NCI-H82 treated with DMSO at 0.1 percent for 48 hours (cell line): ENCODE results near the gene PARN.
A peak's percentile ranks its signal among the peaks of the same experiment; 100 is the strongest.
"Not testable (repeated sequence)": the region's sequence is repeated elsewhere in the genome, so short reads cannot be mapped to it uniquely, and the experiment has no call there.

Source experiments
- DNase-seq: peaks from one replicate; lab custom pipeline; 2025; ENCODE audit not compliant: unreplicated experiment; lab: John Stamatoyannopoulos, UW

Gene PARN

DNA sequence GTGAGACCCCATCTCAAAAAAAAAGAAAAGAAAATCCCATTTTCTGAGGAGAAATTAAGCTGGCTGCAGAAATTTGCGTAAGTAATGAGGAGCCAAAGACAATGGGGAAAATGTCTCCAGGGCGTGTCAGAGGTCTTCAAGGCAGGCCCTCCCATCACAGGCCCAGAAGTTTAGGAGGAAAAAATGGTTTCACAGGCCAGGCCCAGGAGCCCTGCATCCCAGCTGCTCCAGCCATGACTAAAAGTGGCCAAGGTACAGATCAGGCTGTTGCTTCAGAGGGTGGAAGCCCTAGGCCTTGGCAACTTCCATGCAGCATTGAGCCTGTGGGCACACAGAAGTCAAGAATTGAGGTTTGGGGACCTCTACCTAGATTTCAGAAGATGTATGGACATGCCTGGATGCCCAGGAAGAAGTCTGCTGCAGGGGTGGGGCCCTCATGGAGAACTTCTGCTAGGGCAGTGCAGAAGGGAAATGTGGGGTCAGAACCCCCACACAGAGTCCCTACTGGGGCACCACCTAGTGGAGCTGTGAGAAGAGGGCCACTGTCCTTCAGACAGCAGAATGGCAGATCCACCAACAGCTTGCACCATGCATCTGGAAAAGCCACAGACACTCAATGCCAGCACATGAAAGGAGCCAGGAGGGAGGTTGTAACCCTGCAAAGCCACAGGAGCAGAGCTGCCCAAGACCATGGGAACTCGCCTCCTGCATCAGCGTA is 55.2 kb downstream of the PARN start:
- DNase-seq = not testable (repeated sequence)

DNA sequence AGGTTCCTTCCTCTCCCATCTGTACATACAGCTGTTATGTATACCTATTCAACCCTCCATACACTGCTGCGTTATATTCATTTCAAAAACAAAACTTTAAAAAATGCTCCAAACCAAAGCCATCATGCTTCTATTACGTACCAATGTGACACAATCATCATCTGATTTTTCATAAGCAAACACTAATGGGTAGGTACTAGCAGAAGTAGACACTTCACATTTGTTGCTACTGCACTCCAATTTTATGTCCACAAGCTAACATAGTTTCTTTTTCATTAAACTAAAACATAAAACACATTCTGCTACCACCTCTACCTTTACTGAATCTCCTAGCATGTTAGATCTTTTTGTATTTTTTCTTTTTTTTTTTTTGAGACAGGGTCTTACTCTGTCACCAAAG is 57.5 kb downstream of the PARN start:
- DNase-seq = no peak

DNA sequence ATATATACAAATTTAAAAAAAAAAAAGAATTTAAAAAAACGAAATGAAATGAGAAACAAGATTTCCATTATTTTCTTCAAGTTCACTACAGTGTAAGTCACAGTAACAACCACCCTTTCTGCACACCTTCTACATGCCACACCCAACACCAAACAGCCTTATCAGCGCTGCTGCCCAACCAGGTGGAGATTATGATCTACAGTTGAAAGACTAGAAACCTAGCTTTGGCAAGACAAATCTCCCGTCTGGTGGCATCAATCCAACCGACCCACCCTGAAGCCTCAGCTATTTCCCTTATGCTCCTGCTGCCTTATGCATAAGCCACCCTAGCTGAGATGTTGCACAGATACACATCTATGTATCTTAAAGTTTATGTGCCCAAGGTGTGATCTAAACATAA is 60.8 kb downstream of the PARN start:
- no peak for DNase-seq

DNA sequence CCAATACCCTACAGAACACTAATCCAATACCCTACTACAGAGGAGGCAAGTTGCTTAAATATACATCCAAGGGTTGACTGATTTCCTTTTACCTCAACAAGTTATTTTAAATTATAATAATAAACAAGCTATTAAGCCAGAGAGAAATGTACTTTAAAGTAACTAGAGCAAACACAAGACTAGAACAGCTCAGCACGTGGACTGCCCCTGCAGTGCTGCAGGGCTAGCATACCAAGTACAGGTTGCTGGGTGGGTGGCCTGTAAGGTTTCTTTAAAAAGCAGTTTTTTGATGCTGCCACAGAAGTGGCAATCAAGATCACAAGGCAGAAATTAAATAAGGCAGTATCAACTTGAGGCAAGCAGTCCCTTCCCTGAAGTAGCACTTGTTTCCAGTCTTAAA is 63.5 kb downstream of the PARN start:
- no peak for DNase-seq

DNA sequence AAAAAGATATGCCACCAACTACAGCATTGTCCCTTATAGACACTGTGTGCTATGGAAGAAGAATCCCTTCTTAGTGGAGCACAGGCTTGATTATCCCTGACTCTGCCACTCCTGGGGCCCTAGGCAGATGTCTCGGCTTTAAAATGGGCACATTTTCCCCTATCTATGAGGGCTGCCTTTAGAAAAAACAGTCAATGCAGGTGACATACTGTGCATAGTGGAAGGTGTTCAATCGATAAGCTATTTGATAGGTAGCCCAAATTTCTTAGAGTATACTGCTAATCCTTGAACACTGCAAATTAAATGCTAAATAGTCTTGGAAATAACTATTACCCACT is 64.4 kb downstream of the PARN start:
- no peak for DNase-seq

DNA sequence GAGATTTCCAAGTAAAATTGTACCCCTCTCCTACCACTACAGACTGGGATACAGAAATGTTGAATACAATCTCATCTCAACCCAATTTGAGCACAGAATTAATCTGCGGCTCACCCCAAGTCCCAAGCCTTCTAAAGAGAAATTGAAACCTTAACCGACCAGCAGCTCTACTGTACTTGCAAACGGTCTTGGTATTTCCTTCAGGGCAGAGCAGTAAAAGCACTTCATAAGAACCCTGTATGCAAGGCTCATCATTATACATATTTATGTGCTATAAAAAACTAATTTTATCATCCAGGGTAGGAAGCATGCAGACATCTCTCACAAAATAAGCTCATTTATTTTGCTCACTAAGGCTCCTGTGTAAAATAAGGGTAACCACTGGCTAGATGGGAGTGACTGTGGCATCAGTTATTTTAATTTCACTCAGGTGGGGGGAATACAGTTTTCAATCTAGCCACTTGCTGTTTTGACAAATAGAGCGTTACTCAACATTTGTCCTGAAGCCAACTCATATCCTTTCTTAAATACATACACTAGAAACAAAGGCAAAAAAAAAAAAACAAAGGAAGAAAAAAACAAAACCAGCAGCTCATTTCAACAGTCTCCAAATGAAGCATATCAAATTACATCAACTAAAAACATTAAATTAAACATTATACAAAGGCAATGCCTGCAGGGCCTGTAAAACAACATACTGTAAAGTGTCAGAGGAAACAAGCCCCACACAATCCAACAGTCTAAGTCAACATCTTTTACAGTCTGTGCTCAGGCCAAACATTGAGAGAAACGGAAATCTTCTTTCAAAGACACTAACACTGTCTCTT is 65.0 kb downstream of the PARN start:
- DNase-seq = no peak

DNA sequence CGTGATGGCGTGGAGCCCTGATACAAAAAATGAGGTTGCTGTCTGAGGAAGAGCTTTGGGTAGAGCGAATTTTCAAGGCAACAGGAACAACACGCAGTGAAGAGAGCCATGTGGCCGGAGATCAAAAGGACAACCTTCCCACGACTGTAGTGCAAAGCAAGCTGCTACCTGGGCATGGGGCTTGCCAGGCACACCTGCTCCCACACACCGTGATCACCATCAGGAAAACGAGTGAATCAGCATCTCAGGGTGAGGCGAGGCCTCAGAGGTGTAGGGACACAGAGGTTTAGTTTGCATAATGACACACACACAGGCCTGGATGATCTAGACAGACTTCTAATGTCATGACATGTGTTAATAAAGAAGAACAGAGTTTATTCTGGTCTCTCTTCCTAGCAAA is 65.7 kb downstream of the PARN start:
- DNase-seq = no peak

DNA sequence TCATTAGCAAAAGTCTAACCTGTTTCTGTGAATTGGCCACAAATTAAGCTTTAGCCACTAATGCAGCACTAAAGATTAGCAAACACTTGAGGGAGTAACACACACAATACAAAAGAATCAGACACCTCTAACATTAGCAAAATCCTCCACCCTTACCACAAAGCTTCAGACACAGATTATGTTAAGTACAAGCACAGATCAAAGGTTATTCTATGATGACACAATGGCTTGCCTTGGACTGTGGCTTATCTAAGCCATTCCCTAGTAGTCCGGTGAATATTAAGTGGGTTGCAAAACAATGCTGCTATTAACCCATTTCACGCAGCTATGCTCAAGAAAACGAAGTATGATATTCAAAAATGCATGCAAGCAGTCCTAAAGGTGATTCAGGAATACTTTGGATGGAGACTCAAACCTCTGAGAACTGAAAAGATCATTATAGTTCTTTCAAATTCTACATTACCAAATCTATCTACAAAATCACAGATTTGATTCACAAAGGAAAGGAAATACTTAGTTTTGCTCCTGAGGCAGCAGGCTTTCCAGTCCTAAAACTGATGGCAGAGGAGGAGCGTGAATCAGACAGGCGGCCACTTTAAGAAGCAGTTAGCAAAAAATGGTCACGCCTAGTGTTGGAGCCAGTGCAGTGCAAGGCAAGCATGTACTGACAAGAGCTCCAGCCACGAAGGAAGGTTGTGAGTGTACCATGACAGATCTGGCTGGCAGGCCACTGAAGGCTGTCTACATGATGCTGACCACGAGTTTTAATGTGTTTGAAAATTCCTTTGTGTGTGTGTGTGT is 67.2 kb downstream of the PARN start:
- DNase-seq = peak; percentile 32

DNA sequence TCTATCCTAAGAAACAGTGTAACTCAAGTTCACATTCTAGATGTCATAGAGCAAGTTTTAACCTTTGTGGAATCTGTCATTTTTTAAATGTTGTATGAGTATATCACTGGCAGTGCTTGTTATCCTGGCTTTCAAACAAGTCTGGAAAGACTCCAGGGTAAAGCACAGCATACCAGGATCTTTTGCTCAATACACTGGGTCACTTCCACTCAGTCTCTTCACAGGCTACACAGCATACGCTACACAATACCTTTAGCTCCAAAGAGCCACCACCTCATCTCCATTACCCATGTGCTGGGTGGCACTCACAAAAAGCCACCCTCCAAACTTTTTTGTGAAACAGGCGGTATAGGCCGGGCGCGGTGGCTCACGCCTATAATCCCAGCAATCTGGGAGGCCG is 69.5 kb downstream of the PARN start:
- DNase-seq = no peak

DNA sequence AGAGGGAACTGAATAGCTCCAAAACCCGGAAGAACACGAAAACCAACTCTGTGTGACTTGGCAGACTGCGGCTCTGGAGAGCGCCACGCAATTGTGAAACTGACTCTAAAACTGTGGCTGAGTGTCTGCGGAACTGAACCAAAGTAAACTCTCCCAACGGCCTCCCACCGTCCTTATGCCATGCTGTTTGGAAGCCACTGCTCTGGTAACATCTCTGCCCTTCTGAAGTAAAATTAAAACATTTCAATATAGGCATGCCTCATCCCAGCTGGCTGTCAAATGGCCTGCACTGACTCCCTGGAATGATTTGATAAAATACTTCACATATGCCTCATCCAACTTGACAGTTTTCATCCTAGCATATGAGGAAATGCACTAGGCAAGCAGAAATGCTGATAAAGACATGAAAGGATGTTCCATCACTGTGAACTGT is 70.2 kb downstream of the PARN start:
- no peak for DNase-seq

DNA sequence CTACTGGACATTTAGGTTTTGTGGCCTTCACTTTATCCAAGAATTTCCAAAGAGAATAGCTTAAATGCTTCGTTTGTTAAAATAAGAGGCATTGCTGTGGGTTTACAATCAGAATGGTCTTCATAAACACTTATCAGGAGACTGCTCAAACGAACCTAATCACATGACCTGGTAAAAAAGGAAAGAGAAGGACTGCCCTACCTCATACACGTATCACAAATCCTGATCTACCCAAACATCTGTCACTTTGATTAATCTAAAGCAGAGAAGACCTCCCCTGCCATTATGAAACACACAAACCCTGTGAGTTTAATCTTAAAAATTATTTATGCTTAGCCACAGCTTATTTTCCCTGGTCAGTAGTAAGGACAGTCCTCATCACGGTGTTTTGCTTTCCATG is 76.6 kb downstream of the PARN start:
- DNase-seq = no peak

DNA sequence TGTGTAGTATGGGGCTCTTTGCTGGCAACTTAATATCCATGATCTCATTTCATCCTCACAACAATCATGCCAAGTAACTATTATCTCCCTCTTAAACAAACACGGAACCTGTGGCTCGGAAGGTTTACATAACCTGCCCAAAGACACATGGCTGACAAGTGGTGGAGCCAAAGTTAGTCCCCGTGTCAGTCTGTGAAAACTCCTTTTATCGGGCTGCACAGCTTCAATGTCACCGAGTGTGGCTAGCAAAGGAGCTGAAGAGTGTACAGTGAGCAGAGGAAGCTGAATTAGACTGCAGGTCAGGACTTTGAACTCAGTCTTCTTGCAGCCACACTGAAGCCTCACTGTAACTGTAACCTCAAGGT is 80.3 kb downstream of the PARN start:
- no peak for DNase-seq

DNA sequence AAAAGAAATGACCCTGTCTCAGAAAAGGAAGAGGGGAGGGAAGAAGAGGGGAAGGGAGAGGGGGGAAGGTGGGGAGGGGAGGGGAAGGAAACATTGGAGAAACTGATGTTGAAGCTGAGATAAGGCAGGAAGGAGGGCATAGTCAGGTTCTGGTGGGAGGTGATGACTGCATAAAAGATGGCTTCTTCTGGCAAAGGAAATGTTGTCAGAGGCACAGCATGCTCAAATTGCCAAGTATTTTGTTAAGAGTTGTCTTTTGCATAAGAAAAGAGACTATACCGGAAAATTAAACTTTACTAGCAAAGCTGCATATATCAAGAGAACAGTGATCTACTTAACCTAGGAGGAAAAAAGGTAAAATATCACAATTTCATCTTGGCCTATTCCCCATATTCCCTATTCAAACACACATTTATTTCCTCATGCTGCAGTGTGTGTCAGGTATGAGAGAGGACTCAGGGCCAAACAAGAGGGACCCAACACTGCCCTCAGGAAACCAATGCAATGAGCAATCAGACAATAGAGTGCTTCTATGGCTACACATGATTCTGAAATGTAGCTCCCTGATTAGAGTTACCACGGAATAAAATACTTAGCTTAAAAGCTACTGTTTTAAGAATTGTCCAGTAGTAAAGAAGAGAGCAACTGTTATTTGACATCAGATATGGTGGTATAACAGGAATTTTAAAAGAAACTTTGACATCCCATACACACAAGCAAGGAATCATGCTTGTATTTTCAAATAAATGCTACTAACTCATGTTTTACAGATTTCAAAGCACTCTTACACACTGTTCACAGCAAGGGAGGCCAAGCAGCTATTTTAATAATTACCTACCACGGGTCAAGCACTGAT is 80.9 kb downstream of the PARN start:
- no peak for DNase-seq

DNA sequence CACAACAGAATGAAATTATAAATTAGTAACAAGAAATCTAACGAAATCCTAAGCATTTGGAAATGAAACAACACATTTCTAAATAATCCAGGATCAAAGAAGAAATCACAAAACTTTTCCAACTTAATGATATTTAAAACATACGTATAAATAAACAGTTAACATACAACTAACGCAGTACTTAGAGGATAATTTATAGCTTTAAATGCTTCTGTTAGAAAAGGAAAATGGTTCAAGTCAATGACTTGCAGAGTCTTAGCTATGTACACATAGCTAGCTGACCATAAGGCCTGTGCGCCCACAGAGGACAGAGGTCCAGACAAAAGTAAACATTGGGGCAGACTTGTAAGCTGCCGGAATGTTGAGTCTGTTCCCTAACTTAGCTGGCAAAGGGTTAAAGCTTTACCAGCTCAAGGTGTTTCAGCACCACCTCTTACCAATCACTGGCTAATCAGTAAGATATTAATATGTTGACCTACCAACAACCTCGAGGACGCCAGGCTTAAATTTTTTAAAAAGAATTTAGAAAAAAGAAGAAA is 84.6 kb downstream of the PARN start:
- no peak for DNase-seq

DNA sequence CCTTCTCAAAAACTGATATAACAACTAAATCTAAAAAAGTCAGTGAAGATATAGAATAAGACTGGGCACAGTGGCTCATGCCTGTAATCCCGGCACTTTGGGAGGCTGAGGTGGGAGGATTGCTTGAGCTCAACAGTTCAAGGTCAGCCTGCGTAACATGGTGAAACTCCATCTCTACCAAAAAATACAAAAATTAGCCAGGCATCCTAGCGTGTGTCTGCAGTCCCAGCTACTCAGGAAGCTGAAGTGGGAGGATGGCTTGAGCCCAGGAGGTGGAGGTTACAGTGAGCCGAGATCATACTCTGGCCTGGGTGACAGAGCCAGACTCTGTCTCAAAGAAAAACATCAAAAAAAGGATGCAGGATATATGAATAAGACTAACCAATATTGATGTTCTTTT is 85.2 kb downstream of the PARN start:
- not testable (repeated sequence) for DNase-seq

DNA sequence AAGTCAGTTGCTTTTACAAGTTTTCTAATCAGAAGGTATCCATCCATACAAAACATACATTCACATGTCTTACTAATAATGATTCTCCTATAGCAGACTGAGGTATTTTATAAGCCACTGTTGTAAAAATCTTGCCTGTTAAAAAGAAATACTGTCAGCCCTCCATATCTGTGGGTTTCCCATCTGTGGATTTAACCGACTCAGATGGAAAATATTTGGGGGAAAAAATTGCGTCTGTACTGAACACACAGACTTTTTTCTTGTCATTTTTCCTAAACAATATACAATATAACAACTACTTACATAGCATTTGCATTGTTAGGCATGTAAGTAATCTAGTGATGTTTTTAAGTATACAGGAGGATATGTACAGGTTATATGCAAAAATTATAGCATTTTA is 90.4 kb downstream of the PARN start:
- DNase-seq = no peak

DNA sequence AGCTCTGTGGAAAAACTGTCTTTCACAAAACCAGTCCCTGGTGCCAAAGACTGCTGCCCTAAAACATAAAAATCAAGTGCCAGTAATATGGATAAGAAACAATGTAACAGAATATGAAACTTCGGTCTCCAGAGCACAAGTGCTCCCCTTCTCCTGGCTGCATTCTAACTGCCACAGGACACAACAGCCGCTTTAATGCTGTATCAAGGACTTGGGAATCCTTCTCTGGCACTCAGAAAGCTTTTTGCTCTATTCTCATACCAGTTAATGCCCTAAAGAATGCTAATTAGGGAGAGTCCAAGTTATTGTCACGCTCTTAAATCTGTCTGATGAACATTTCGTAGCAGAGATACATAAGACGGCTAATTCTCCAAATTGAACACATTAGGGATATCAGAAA is 90.9 kb downstream of the PARN start:
- DNase-seq = no peak

DNA sequence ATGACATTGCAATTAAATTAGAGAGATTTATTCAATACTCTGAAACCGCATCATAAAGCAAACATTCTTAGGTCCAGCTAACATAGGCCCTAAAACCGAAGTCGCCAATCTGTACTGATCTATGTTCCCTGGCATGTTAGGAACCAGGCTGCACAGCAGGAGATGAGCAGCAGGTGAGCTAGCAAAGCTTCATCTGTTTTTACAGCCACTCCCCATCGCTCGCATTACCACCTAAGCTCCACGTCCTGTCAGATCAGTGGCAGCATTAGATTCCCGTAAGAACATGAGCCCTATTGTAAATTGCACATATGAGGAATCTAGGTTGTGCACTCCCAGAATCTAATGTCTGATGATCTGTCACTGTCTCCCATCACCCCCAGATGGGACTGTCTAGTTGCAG is 91.5 kb downstream of the PARN start:
- DNase-seq = no peak

DNA sequence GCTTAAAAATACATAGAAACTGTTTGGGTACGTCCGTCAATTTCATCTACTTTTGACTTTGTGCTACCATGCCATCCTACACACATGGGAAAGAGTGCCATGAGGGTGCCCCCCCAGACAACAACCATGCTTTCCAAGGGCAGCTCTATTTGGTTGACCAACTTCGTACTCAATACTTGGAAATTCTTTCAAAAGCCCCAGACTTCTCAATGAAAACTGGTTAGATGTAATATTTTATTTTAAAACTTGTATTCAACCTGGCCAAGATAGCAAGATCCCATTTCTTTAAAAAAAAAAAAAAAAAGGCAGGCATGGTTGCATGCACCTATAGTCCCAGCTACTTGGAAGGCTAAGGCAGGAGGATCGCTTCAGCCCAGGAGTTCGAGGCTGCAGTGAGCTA is 98.4 kb downstream of the PARN start:
- no peak for DNase-seq

DNA sequence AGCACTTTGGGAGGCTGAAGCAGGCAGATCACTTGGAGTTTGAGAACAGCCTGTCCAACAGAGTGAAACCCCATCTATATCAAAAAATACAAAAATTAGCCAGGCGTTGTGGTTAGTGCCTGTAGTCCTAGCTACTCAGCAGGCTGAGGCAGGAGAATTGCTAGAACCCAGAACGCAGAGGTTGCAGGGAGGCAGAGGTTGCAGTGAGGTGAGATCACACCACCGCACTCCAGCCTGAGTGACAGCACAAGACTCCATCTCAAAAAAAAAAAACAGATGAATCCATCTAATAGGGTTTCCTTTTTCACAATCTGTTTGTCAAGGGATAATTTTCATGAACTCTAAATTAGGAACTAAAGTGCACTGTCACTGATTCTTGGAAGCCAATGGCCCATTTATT is 99.0 kb downstream of the PARN start:
- DNase-seq = no peak

DNA sequence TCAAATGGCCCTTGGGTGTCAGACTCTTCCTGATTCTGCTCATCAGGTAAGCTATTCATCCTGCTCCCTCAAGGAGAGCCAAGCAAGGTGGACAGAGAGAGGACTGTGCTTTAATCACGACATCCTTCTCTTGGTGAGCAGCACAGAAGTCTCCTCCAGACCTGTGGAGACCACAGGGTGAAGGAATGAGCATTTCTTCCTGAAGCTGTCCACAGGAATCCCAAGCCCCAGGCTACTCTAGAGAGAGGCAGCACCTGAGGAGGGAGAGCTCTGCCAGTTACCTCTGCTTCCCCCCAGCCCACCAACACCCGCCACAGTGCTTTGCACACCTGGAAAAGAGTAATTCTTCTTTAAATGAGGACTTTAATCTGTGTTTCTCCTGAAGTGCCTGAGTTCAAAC is 100.0 kb downstream of the PARN start:
- DNase-seq = no peak
